GM12873 (cell line): ENCODE measurements around the gene LYZ.

Experiments used
- CTCF ChIP-seq: IDR thresholded peaks from 2 replicates; pipeline ENCODE4 v1.5.1; 2012; ENCODE audit warnings: low read depth, mild to moderate bottlenecking, moderate library complexity, low read length, control low read depth; ENCODE audit not compliant: insufficient read depth; ENCODE audit errors: missing control alignments

Gene LYZ

GRCh38 chr12:69348162-69348938 lies at the start of gene LYZ:
Gene LYZ (plus strand): TSS chr12:69348381. CDS start chr12:69348409, 28 bp downstream.
- no peak for TF ChIP-seq CTCF

- no peak for TF ChIP-seq CTCF
Measured at GRCh38 chr12:69298947-69299346, 49.2 kb upstream of the LYZ start.

DNA sequence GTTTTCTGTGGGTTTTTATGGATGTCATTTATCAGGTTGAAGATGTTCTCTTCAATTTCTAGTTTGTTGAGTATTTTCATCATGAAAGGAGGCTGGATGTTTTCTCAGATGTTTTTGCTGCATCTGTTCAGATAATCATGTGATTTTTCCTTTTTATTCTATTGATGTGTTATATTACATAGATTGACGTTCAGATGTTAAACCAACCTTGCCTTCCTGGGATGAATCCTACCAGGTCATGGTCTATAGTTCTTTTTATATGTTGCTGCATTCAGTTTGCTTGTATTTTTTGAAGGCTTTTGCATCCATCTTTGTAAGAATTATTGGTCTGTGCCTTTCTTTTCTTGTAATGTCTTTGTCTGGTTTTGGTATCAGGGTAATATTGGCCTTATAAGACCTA lies 43.9 kb upstream of the LYZ start:
- TF ChIP-seq CTCF = no peak

DNA sequence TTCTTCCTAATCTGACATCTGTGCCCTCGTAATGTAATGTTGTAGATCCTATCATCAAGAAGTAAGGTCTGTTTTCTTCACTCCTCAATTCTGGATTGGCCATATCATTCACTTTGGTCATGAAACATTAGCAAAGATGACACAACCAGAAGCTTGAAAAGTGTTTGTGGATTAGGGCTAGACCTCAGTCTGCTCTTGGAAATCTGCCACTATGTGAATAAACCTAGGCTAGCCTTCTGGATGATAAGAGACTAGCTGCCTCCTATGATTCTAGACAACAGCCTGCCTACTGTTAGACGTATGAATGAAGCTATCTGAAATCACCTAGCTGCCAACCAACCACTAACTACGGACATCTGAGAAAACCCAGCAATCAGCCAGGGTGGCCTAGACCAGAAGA lies 38.7 kb upstream of the LYZ start:
- TF ChIP-seq CTCF = no peak

DNA sequence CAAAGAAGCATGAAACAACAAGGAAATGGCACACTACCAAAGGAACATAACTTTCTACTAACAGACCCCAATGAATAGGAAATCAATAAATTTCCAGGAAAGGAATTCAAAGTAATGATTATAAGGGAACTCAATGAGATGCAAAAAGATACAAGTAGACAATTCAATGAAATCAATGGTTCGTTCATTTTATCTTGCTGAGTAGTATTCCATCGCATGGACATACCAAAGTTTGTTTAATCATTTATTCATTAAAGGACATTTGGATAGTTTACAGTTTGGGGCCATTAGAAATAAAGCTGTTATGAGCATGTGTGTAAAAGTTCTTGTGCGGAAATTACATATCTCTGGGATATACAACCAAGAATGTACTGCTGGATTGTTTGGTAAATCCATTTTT lies 35.0 kb upstream of the LYZ start:
- no peak for TF ChIP-seq CTCF

DNA sequence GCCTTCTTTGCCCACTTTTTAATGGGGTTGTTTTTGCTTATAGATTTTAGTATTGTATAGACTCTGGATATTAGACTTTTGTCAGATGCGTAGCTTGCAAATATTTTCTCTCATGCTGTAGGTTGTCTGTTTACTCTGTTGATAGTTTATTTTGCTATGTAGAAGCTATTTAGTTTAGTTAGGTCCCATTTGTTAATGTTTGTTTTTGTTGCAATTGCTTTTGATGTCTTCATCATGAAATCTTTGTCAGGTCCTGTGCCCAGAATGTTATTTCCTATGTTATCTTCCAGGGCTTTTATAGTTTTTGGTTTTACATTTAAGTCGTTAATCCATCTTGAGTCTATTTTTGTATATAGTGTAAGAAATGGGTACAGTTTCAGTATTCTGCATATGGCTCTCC lies 30.0 kb upstream of the LYZ start:
- TF ChIP-seq CTCF = no peak

GRCh38 chr12:69321351-69321750 lies 26.8 kb upstream of the LYZ start:
- no peak for TF ChIP-seq CTCF
